GM12872 (cell line): Measurements from ENCODE around the gene TTLL5.

Experiments used
- CTCF ChIP-seq: IDR thresholded peaks from 3 replicates; pipeline ENCODE4 v1.5.1; 2011; ENCODE audit warnings: low read depth, mild to moderate bottlenecking, low read length, moderate library complexity; ENCODE audit not compliant: insufficient read depth

The TTLL5 gene

GRCh38 chr14:75871181-75871880 is 210.3 kb downstream of the TTLL5 start:
- TF ChIP-seq CTCF = no peak

GRCh38 chr14:75875958-75876357 is 214.9 kb downstream of the TTLL5 start:
- TF ChIP-seq CTCF = no peak

- TF ChIP-seq CTCF = no peak
These were observed 215.5 kb downstream of the TTLL5 start for GRCh38 chr14:75876530-75876929.

GRCh38 chr14:75877292-75877691 is 216.2 kb downstream of the TTLL5 start:
- no peak for TF ChIP-seq CTCF

- no peak for TF ChIP-seq CTCF
These were observed 216.8 kb downstream of the TTLL5 start for GRCh38 chr14:75877884-75878283.

GRCh38 chr14:75879031-75879430 is 218.0 kb downstream of the TTLL5 start:
- TF ChIP-seq CTCF = no peak

- TF ChIP-seq CTCF = peak; percentile 40; the same call in 2 of the 3 replicates
These were observed 219.5 kb downstream of the TTLL5 start for GRCh38 chr14:75880512-75880911.
